Endothelial cell of umbilical vein (primary cell): ENCODE measurements around the gene LRRD1. TPM values are rescaled to one million over a fixed set of nuclear protein-coding genes. Genes with fewer than 3 reads are reported as not detected.

ENCODE experiments used
- BruUV-seq: library from RNA; stranded (reverse); fragments of 400-500 nt; replicated peaks from 2 replicates; lab custom pipeline; 2021; lab: Mats Ljungman, UMichigan
- CTCF ChIA-PET: fragments of 300-600, 350-600 bp; sonication (Branson Sonifier 250); formaldehyde crosslinking; loops from one replicate; lab custom pipeline; 2021; ENCODE audit warnings: antibody characterized with exemption, inconsistent platforms; lab: Charles Lee
- POLR2A ChIA-PET: fragments of 300-600, 350-600 bp; sonication (Branson Sonifier 250); formaldehyde crosslinking; loops from one replicate; lab custom pipeline; 2021; ENCODE audit warnings: antibody characterized with exemption, inconsistent platforms; lab: Charles Lee
- DNase-seq: peaks from one replicate; pipeline ENCODE4 v3.0.0-alpha.2; 2011; ENCODE audit warnings: low read depth, low spot score
- FAIRE-seq: peaks from 2 replicates; lab custom pipeline; 2011; peaks lifted over from hg19 to GRCh38; lab: Jason Lieb, UNC
- H2AFZ ChIP-seq: 2 replicates; pipeline ENCODE4 v1.6.0; 2012; ENCODE audit warnings: low read depth, low read length, control low read depth, inconsistent platforms
- H3K27ac ChIP-seq: 2 replicates; pipeline ENCODE4 v1.5.1; 2011; ENCODE audit warnings: low read depth, mild to moderate bottlenecking, control low read depth, low read length, moderate library complexity; ENCODE audit not compliant: insufficient read depth
- H3K27me3 ChIP-seq, 2 experiments: 2 replicates each; pipeline versions ENCODE4 v1.6.0 to v1.6.1; 2011; ENCODE audit warnings: low read length in 2 of 2, mixed read lengths in 1 of 2; ENCODE audit not compliant: control insufficient read depth in 2 of 2, insufficient read depth in 2 of 2
- H3K36me3 ChIP-seq, 2 experiments: 2 replicates in 1 of 2; 3 replicates in 1 of 2; pipeline ENCODE4 v1.5.1; 2011; ENCODE audit warnings: low read length in 2 of 2, mild to moderate bottlenecking in 1 of 2, moderate library complexity in 1 of 2; ENCODE audit not compliant: control insufficient read depth in 2 of 2, insufficient read depth in 2 of 2; ENCODE audit errors: extremely low read depth in 1 of 2
- H3K4me1 ChIP-seq: 3 replicates; pipeline ENCODE4 v1.5.1; 2011; ENCODE audit warnings: mild to moderate bottlenecking, low read length; ENCODE audit not compliant: control insufficient read depth, insufficient read depth; ENCODE audit errors: extremely low read depth
- H3K4me2 ChIP-seq: 2 replicates; pipeline ENCODE4 v1.6.1; 2011; ENCODE audit warnings: low read length, control low read depth, mixed read lengths; ENCODE audit not compliant: insufficient read depth
- H3K4me3 ChIP-seq, 3 experiments: fragments of 200-600 bp in 1 of 3; sonication (generic), shearing (Covaris generic) in 1 of 3; replicated peaks in 1 of 3; 2 replicates each; pipeline ENCODE4 v1.5.1; 2011 to 2016; ENCODE audit warnings: control low read depth in 3 of 3, low read length in 3 of 3, mild to moderate bottlenecking in 2 of 3, inconsistent platforms in 1 of 3, low read depth in 1 of 3, moderate library complexity in 1 of 3; ENCODE audit not compliant: insufficient read depth in 1 of 3
- H3K79me2 ChIP-seq: 2 replicates; pipeline ENCODE4 v1.6.0; 2012; ENCODE audit warnings: low read length, inconsistent platforms; ENCODE audit not compliant: control insufficient read depth, insufficient read depth
- H3K9ac ChIP-seq: replicated peaks from 2 replicates; pipeline ENCODE3; 2011; ENCODE audit warnings: low read length, control low read depth; ENCODE audit not compliant: insufficient read depth; ENCODE audit errors: extremely low read depth
- H3K9me1 ChIP-seq: replicated peaks from 3 replicates; pipeline ENCODE4 v1.6.0; 2011; ENCODE audit warnings: mild to moderate bottlenecking, low read length; ENCODE audit not compliant: control insufficient read depth, insufficient read depth; ENCODE audit errors: extremely low read depth
- H3K9me3 ChIP-seq: replicated peaks from 2 replicates; pipeline ENCODE4 v1.5.1; 2012; ENCODE audit warnings: low read length, inconsistent platforms; ENCODE audit not compliant: control insufficient read depth, insufficient read depth
- H4K20me1 ChIP-seq: replicated peaks from 2 replicates; pipeline ENCODE3; 2011; ENCODE audit warnings: mild to moderate bottlenecking, low read length; ENCODE audit not compliant: control insufficient read depth, insufficient read depth; ENCODE audit errors: extremely low read depth
- EZH2 ChIP-seq: IDR thresholded peaks from 2 replicates; pipeline ENCODE4 v1.6.1; 2012; ENCODE audit warnings: borderline replicate concordance, low read depth, mild to moderate bottlenecking, moderate library complexity, low read length, inconsistent platforms; ENCODE audit not compliant: severe bottlenecking
- FOS ChIP-seq: IDR thresholded peaks from 2 replicates; pipeline ENCODE4 v1.6.1; 2011; ENCODE audit warnings: mild to moderate bottlenecking, low read length, moderate library complexity, borderline replicate concordance; ENCODE audit not compliant: insufficient read depth
- GATA2 ChIP-seq: IDR thresholded peaks from 2 replicates; pipeline ENCODE4 v1.7.0; 2011; ENCODE audit warnings: low read depth, mild to moderate bottlenecking, moderate library complexity, mixed read lengths, low read length; ENCODE audit not compliant: insufficient read length, insufficient read depth
- JUN ChIP-seq: IDR thresholded peaks from 2 replicates; pipeline ENCODE4 v1.6.1; 2011; ENCODE audit warnings: borderline replicate concordance, low read depth; ENCODE audit not compliant: insufficient read length, insufficient read depth
- MYC ChIP-seq: IDR thresholded peaks from one replicate; pipeline ENCODE4 v1.6.1; 2011; ENCODE audit warnings: mild to moderate bottlenecking, low read depth, low read length
- POLR2A ChIP-seq: IDR thresholded peaks from 2 replicates; pipeline ENCODE4 v1.6.1; 2012; ENCODE audit warnings: low read depth, mild to moderate bottlenecking, control low read depth, low read length
- POLR2AphosphoS5 ChIP-seq: IDR thresholded peaks from 2 replicates; pipeline ENCODE4 v1.6.1; 2012; ENCODE audit warnings: low read depth, mild to moderate bottlenecking, control low read depth, low read length, moderate library complexity; ENCODE audit not compliant: insufficient read depth
- dilution Hi-C: fragments of 300-500 bp; cut with MboI; formaldehyde crosslinking; loops from one replicate; pipeline ENCODE4 v1.15.0; 2019; ENCODE audit warnings: low sequenced_read_pairs; ENCODE audit not compliant: extremely low pct_ligation_motif_present
- intact Hi-C: fragments of 100-400 bp; cut with micrococcal nuclease; formaldehyde crosslinking; loops from one replicate; pipeline ENCODE4 v1.10.0; 2022
- polyA plus RNA-seq, 4 experiments: library from polyadenylated mRNA; depleted of rRNA in 3 of 4; stranded (reverse) in 3 of 4; unstranded in 1 of 4; fragments of >200 nt; gene quantifications; 2 replicates each; pipeline versions ENCODE4 v1.2.1 to v1.2.3, GENCODE V29; 2011 to 2012; ENCODE audit warnings: missing spikeins in 1 of 4
- total RNA-seq: library from RNA; stranded (reverse); gene quantifications from 2 replicates; pipeline ENCODE4 v1.2.3, GENCODE V29; 2021
- TF ChIP-seq, protein P1 (sequence below): IDR thresholded peaks from 2 replicates; pipeline ENCODE4 v1.6.1; 2011; ENCODE audit not compliant: insufficient read depth, insufficient read length

LRRD1 gene
- total and polyA plus RNA-seq, 2 donors (not counting 3 experiments of a cell fraction or from before 2014, with no cell fraction given), result 0.03 to 0.46 TPM

DNA sequence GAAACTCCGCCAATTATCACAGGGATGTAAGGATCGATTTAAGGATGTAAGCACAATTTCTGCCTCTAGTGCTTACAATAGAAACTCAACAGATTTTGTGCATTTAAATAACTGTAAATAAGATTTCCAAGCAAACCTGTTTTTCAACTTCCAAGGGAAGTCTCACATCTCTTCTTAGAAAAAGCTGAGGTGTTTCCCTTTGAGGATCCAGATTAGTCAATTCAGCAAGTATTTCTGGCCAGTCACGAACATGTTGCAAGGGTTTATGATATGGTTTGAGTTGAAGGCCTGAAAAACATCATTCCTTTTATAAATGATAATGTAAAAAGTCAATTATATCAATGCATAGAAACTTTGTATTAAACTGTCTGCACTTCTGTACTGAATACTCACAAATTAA is 42.8 kb upstream of the LRRD1 start:
- Histone ChIP-seq H3K79me2 (no peaks in the 10 kb centered on the region), H3K9me3 (no peaks in the 10 kb centered on the region), H3K27me3 (no peaks in the 10 kb centered on the region), H3K27ac (no peak overlapping the region), H3K9ac (no peak overlapping the region), H3K4me2 (no peak overlapping the region), H4K20me1 (no peaks in the 10 kb centered on the region), H3K9me1 (no peaks in the 10 kb centered on the region), H3K36me3 (peaks cover 8 to 19% of the 10 kb centered on the region in 2 experiments), H3K4me1 (no peaks in the 10 kb centered on the region), H2AFZ (no peak overlapping the region), H3K4me3 (no peak overlapping the region)
- no peak for TF ChIP-seq MYC
- TF ChIP-seq POLR2AphosphoS5, result no peak
- TF ChIP-seq FOS, result no peak
- no peak for TF ChIP-seq GATA2
- TF ChIP-seq, protein P1, sequence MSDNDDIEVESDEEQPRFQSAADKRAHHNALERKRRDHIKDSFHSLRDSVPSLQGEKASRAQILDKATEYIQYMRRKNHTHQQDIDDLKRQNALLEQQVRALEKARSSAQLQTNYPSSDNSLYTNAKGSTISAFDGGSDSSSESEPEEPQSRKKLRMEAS, result no peak
- TF ChIP-seq POLR2A, result no peak
- POLR2A ChIA-PET, result no interaction called here
- DNase-seq (no peak), FAIRE-seq (no peak)
- intact Hi-C loops (no loop called here), dilution Hi-C loops (no loop called here)
- CTCF ChIA-PET, result interaction anchor here (1.7 kb wide), 1 partner anchor 11 kb away, joined by 3 read pairs; no protein-coding TSS in a partner anchor
- BruUV-seq, result no TSS peak

DNA sequence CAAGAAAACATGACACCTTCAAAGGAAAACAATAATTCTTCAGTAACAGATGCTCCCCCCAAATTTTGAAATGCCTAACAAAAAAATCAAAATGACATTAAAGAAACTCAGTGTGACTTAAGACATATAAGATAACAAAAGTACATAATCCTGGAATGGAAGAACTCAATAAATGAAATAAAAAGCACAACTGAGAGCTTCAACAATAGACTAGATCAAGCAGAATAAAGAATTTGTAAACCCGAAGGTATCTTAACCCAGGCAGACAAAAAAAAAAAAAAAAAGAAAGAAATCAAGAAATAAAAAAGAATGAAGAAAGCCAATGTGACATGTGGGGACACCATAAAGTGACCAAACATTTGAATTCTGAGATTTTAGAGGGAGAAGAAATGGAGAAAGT is 27.7 kb upstream of the LRRD1 start:
- POLR2A ChIA-PET, result no interaction called here
- no peaks in the 10 kb centered on the region for H3K9me3 ChIP-seq
- BruUV-seq, result no TSS peak
- H3K4me1 ChIP-seq, result no peaks in the 10 kb centered on the region
- CTCF ChIA-PET, result interaction anchor here (0.7 to 1.2 kb wide), 3 partner anchors 24 to 223 kb away, joined by 3 to 5 read pairs (median 4); no protein-coding TSS in a partner anchor
- FAIRE-seq (no peak), DNase-seq (no peak)
- dilution Hi-C loops, result no loop called here
- no peaks in the 10 kb centered on the region for H3K9me1 ChIP-seq
- no peak for TF ChIP-seq POLR2A
- TF ChIP-seq, protein P1, result no peak
- no peak for TF ChIP-seq EZH2
- no peak for TF ChIP-seq JUN
- peaks cover 3% of the 10 kb centered on the region for H3K79me2 ChIP-seq
- H3K36me3 ChIP-seq, result peaks cover 0 to 7% of the 10 kb centered on the region in 2 experiments
- H3K4me3 ChIP-seq, result no peak overlapping the region
- H2AFZ ChIP-seq, result no peak overlapping the region
- no peaks in the 10 kb centered on the region for H3K27me3 ChIP-seq
- no peaks in the 10 kb centered on the region for H4K20me1 ChIP-seq
- no peak overlapping the region for H3K27ac ChIP-seq
- intact Hi-C loops, result no loop called here
- no peak overlapping the region for H3K9ac ChIP-seq
- no peak overlapping the region for H3K4me2 ChIP-seq
